KMS-11 (cell line): ENCODE data around the gene NBDY.
"Not testable (repeated sequence)": the region's sequence is repeated elsewhere in the genome, so short reads cannot be mapped to it uniquely, and the experiment has no call there.

Experiments
- H2AFZ ChIP-seq: fragments of 200-600 bp; sonication (generic); 2 replicates; pipeline ENCODE4 v1.6.1; 2016; ENCODE audit warnings: antibody characterized with exemption, mixed run types, low read depth
- H3K27ac ChIP-seq: fragments of 200-600 bp; sonication (generic); 2 replicates; pipeline ENCODE4 v1.6.1; 2016; ENCODE audit warnings: mild to moderate bottlenecking, mixed run types
- H3K27me3 ChIP-seq: fragments of 200-600 bp; sonication (generic); 2 replicates; pipeline ENCODE4 v1.6.1; 2017; ENCODE audit warnings: mild to moderate bottlenecking, low read depth, mixed run types, moderate library complexity; ENCODE audit not compliant: insufficient read depth
- H3K36me3 ChIP-seq: fragments of 200-600 bp; sonication (generic); 2 replicates; pipeline ENCODE4 v1.6.1; 2017; ENCODE audit warnings: mild to moderate bottlenecking, mixed run types; ENCODE audit not compliant: insufficient read depth
- H3K4me1 ChIP-seq: fragments of 200-600 bp; sonication (generic); 2 replicates; pipeline ENCODE4 v1.6.1; 2016; ENCODE audit warnings: mild to moderate bottlenecking, low read depth, mixed run types; ENCODE audit not compliant: poor library complexity, severe bottlenecking
- H3K4me2 ChIP-seq: fragments of 200-600 bp; sonication (generic); 2 replicates; pipeline ENCODE4 v1.7.0; 2016; ENCODE audit warnings: mild to moderate bottlenecking, mixed run types
- H3K4me3 ChIP-seq: fragments of 200-600 bp; sonication (generic); IDR thresholded peaks from 2 replicates; pipeline ENCODE4 v1.6.1; 2017; ENCODE audit warnings: low read depth, low read length, mixed read lengths; ENCODE audit not compliant: insufficient read depth
- H3K79me2 ChIP-seq: fragments of 200-600 bp; sonication (generic); 2 replicates; pipeline ENCODE4 v1.6.1; 2016; ENCODE audit warnings: low read depth, mixed run types; ENCODE audit not compliant: insufficient read depth
- H3K9ac ChIP-seq: fragments of 200-600 bp; sonication (generic); 2 replicates; pipeline ENCODE4 v1.6.1; 2016; ENCODE audit warnings: mild to moderate bottlenecking, mixed run types
- H4K20me1 ChIP-seq: fragments of 200-600 bp; sonication (generic); 2 replicates; pipeline ENCODE4 v1.6.1; 2016; ENCODE audit warnings: mild to moderate bottlenecking, mixed run types; ENCODE audit not compliant: insufficient read depth
- CTCF ChIP-seq: fragments of 200-600 bp; sonication (generic); conservative IDR thresholded peaks from 2 replicates; pipeline ENCODE4 v1.6.1; 2017; ENCODE audit warnings: low read depth, mild to moderate bottlenecking, antibody characterized with exemption, low read length, moderate library complexity, mixed read lengths

NBDY gene

GRCh38 chrX:56773522-56774060 lies 44.5 kb downstream of the NBDY start:
- H3K27me3 ChIP-seq, H3K9ac ChIP-seq, H4K20me1 ChIP-seq, H2AFZ ChIP-seq, H3K4me1 ChIP-seq, H3K4me3 ChIP-seq, H3K27ac ChIP-seq, H3K36me3 ChIP-seq, H3K79me2 ChIP-seq, H3K4me2 ChIP-seq: not testable (repeated sequence)

DNA sequence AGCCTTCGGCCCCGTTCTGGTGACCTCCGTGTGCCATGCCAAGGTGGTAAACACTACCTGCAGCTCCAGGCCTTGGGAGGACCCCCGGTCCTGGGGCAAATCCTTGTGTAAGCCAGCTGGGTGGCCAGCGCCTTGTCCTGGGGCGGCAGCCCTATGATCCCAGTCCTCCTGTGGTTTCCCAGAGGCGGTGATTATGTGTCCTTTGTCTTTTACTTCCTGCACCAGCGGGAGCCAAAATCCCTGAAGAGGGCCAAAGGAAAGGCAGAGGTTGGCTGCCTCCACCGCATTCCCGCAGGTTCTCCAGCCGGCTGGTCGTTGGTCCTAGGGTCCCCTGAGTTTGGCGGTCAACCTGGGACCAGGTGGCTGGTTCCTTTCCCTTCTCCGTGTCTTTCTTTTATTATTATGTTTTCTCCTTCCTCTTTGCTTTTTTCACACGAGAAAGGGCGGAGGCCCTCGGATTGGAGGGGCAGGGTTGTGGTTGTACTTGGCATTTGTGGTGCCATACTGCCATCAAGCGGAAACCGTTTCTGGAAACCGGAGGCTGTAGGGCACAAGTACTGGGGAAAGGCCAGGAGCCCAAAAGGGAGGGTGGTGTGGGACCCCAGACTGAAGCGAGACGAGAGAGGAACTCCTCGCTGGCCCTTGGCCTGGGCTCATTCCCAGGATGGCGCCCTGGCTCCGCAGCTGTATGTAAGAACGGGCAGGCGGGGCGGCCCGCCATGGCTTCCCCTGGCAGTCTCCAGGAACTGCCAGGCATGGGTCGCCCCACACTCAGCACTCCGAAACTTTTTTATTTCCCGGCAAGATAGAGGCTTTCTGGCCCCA lies 49.3 kb downstream of the NBDY start:
- H3K27ac ChIP-seq, H3K36me3 ChIP-seq, H3K27me3 ChIP-seq, H3K4me3 ChIP-seq, H3K4me1 ChIP-seq, H3K9ac ChIP-seq, H2AFZ ChIP-seq, H3K4me2 ChIP-seq, H4K20me1 ChIP-seq, H3K79me2 ChIP-seq: not testable (repeated sequence)

DNA sequence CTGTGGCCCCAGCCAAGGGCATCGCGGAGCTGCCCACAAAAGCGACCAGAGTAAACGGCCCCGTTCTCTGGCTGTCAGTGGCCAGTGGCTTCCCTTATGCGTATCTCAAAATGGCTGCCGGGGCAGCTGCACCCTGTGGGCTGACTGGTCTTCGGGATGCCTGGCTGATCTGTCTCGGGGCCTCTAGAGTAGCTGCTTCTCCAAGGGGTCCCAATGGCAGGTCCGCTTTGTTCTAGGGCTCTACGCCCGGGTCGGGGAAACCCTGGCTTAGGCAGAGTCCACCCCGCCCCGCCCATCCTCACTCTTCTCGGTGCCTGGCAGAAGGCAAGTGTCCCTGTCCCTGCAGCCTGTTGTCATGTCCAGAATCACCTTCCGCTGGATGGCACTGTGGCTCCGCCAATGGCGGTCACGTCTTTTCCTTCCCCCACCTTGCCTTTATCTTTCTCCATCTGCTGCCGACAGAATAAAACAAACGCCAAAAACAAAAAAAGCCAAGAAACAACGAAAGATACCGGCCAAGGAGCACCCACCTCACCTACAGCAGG lies 50.0 kb downstream of the NBDY start:
- not testable (repeated sequence) for H3K4me3 ChIP-seq, H4K20me1 ChIP-seq, H3K36me3 ChIP-seq, H3K4me2 ChIP-seq, H3K4me1 ChIP-seq, H3K79me2 ChIP-seq, H2AFZ ChIP-seq, H3K27ac ChIP-seq, H3K9ac ChIP-seq, H3K27me3 ChIP-seq

DNA sequence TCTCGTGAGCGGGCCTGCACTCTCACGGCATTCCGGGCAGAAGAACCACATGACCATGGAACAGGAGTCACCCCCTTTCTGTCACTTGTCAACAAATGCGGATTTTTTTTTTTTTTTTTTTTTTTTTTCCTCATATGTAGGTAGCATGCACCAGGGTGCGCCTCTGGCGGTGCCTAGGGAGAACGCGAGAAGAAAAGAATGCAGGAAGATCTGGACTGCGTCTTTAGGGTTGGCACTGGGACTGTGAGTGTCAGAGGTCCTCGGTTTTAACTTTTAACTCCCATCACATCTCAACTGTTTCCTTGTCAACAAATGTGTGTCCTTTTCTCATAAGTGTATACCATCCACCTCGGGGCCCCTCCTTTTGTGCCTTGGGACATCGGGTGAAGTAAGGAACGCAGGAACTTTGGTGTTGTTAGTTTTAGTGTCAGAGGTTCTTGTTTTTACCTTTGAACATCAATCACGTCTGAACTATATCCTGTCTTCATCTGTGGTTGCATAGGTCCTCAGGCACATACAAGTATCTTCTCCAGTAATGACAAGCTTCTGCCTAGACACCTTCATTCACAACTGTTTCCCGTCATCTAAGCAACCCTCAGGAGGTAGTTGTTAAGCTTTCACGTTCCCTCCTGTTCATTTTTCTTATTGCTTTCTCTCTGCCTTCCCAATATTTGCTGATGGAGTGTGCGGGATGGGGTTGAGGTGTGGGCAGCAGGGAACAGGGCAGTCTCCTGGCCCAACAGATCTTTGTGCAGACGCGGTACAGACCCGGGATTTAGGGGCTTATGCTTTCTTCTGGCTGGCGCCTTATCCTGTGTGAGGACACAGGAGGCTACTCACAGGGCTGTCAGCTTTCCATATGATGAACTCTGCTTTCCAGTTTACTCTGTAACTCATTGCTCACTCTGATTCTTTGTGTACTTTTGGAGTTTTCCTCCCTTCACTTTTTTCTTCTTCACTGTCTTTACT lies 51.9 kb downstream of the NBDY start:
- H3K27me3 ChIP-seq, H3K4me1 ChIP-seq, H3K27ac ChIP-seq, H4K20me1 ChIP-seq, H3K79me2 ChIP-seq, H3K9ac ChIP-seq, H3K4me2 ChIP-seq, H3K36me3 ChIP-seq, H2AFZ ChIP-seq, H3K4me3 ChIP-seq: not testable (repeated sequence)

DNA sequence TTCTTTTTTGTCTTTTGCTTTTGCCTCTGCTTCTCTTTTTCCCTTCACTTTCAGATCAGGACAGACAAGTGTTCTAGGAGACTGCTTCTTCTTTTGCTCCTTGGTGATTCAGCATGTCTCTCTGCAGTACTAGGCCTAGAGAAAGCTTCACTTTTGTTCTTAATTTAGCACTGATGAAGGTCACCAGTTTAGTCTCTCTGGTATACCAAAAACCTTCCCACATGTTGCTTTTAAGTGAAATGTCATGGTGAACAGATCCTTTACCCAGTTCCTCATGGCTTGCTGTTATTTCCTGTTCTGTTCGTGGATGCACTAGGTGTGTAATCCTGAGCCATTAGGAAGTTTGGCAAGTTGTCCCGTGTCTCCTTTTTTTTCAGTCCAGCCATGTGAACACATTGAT lies 53.3 kb downstream of the NBDY start:
- no peaks in the 10 kb centered on the region for H4K20me1 ChIP-seq
- H2AFZ ChIP-seq, result no peak overlapping the region
- H3K79me2 ChIP-seq, result no peaks in the 10 kb centered on the region
- no peak overlapping the region for H3K9ac ChIP-seq
- no peaks in the 10 kb centered on the region for H3K27me3 ChIP-seq
- no peaks in the 10 kb centered on the region for H3K36me3 ChIP-seq
- no peak for TF ChIP-seq CTCF
- no peak overlapping the region for H3K4me2 ChIP-seq
- H3K4me3 ChIP-seq, result no peak overlapping the region
- no peak overlapping the region for H3K27ac ChIP-seq
- H3K4me1 ChIP-seq, result no peaks in the 10 kb centered on the region

DNA sequence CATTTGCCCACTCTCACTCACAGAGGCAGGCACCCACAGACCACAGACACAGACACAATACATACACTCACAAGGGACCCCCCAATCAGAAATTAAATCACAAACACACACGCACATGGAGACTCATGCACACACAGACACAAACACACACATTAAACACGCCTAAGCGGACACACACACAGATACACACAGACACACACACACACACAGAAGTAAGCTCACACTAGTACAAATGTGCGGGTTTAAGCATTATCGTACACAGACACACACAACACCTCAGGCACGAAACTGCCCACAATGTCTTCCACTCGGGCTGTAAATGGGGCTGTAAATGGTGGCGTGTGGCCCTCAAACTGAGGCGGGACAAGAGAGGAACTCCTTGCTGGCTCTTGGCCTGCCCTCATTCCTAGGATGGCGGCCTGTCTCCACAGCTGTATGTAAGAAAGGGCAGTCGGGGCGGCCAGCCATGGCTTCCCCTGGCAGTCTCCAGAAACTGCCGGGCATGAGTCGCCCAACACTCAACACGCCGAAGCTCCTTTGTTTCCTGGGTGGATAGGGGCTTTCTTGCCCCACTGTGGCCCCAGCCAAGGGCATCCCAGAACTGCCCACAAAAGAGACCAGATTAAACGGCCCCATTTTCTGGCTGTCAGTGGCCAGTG lies 53.9 kb downstream of the NBDY start:
- H3K27me3 ChIP-seq, result no peaks in the 10 kb centered on the region
- H3K36me3 ChIP-seq, result no peaks in the 10 kb centered on the region
- H3K27ac ChIP-seq, result no peak overlapping the region
- H3K79me2 ChIP-seq, result no peaks in the 10 kb centered on the region
- H3K4me1 ChIP-seq, result no peaks in the 10 kb centered on the region
- no peak overlapping the region for H3K4me3 ChIP-seq
- H2AFZ ChIP-seq, result no peak overlapping the region
- no peak overlapping the region for H3K4me2 ChIP-seq
- H3K9ac ChIP-seq, result no peak overlapping the region
- no peaks in the 10 kb centered on the region for H4K20me1 ChIP-seq
- no peak for TF ChIP-seq CTCF
